ENCODE data around the gene SERF2. TPM values are rescaled to one million over a fixed set of nuclear protein-coding genes. Genes with fewer than 3 reads are reported as not detected.
"Not testable (repeated sequence)": the region's sequence is repeated elsewhere in the genome, so short reads cannot be mapped to it uniquely, and the experiment has no call there.

The SERF2 gene
- total and polyA plus RNA-seq, 5 donors from 2014 or later, result 400 to 2,414 (median 2,055) TPM

- no peaks in the 10 kb centered on the region for H3K4me1 ChIP-seq (ENCODE audit: control insufficient read depth, insufficient read depth, low read length, poor library complexity, severe bottlenecking)
- H3K36me3 Mint-ChIP-seq, result peaks cover 45% of the 10 kb centered on the region
- no peaks in the 10 kb centered on the region for H3K27me3 ChIP-seq (ENCODE audit: control insufficient read depth, insufficient read depth, low read length)
- H3K27ac ChIP-seq (ENCODE audit: insufficient read depth, low read length, poor library complexity, severe bottlenecking), result no peak overlapping the region
- no peak overlapping the region for H3K27ac Mint-ChIP-seq
- peaks cover 0 to 7% (median 4%) of the 10 kb centered on the region in 4 donors for H3K4me1 Mint-ChIP-seq
- no peak overlapping the region for H3K4me3 Mint-ChIP-seq
- no peak for DNase-seq
- no peaks in the 10 kb centered on the region for H3K9me3 Mint-ChIP-seq
- no peak for ATAC-seq (ENCODE audit: low read depth in 2 of 2)
- no peak overlapping the region for H3K4me3 ChIP-seq (ENCODE audit: low read depth, low read length)
- no peaks in the 10 kb centered on the region for H3K9me3 ChIP-seq (ENCODE audit: control insufficient read depth in 2 of 2, low read length in 2 of 2)
- H3K27me3 Mint-ChIP-seq, result no peaks in the 10 kb centered on the region
- peaks cover 76% of the 10 kb centered on the region for H3K36me3 ChIP-seq (ENCODE audit: control insufficient read depth, insufficient read depth, low read length)
Observed at GRCh38 chr15:43808435-43808950, 16.4 kb downstream of the SERF2 start.

GRCh38 chr15:43808960-43809678, 17.0 kb downstream of the SERF2 start:
- H3K27me3 ChIP-seq (ENCODE audit: control insufficient read depth, insufficient read depth, low read length), result no peaks in the 10 kb centered on the region
- no peaks in the 10 kb centered on the region for H3K9me3 ChIP-seq (ENCODE audit: control insufficient read depth in 2 of 2, low read length in 2 of 2)
- no peak overlapping the region for H3K4me3 ChIP-seq (ENCODE audit: low read depth, low read length)
- peaks cover 0 to 6% (median 2%) of the 10 kb centered on the region in 4 donors for H3K4me1 Mint-ChIP-seq
- peak overlapping the region in 1 of 4 donors; percentile 75 for H3K4me3 Mint-ChIP-seq
- H3K36me3 Mint-ChIP-seq, result peaks cover 45% of the 10 kb centered on the region
- no peaks in the 10 kb centered on the region for H3K4me1 ChIP-seq (ENCODE audit: control insufficient read depth, insufficient read depth, low read length, poor library complexity, severe bottlenecking)
- no peaks in the 10 kb centered on the region for H3K9me3 Mint-ChIP-seq
- H3K36me3 ChIP-seq (ENCODE audit: control insufficient read depth, insufficient read depth, low read length), result peaks cover 80% of the 10 kb centered on the region
- no peaks in the 10 kb centered on the region for H3K27me3 Mint-ChIP-seq
- no peak overlapping the region for H3K27ac ChIP-seq (ENCODE audit: insufficient read depth, low read length, poor library complexity, severe bottlenecking)
- no peak overlapping the region for H3K27ac Mint-ChIP-seq
- DNase-seq, result no peak
- ATAC-seq (ENCODE audit: low read depth in 2 of 2), result no peak

- not testable (repeated sequence) for H3K27ac ChIP-seq (ENCODE audit: insufficient read depth, low read length, poor library complexity, severe bottlenecking); ATAC-seq (ENCODE audit: low read depth in 2 of 2); H3K27me3 ChIP-seq (ENCODE audit: control insufficient read depth, insufficient read depth, low read length); H3K27me3 Mint-ChIP-seq; H3K4me3 ChIP-seq (ENCODE audit: low read depth, low read length); H3K9me3 Mint-ChIP-seq; DNase-seq; H3K9me3 ChIP-seq (ENCODE audit: control insufficient read depth in 2 of 2, low read length in 2 of 2); H3K4me1 ChIP-seq (ENCODE audit: control insufficient read depth, insufficient read depth, low read length, poor library complexity, severe bottlenecking)
- peaks cover 31% of the 10 kb centered on the region for H3K36me3 Mint-ChIP-seq
- peak overlapping the region in 1 of 4 donors; percentile 69 for H3K4me3 Mint-ChIP-seq
- peak overlapping the region in 1 of 3 donors; percentile 72 for H3K27ac Mint-ChIP-seq
- peaks cover 57% of the 10 kb centered on the region for H3K36me3 ChIP-seq (ENCODE audit: control insufficient read depth, insufficient read depth, low read length)
- H3K4me1 Mint-ChIP-seq, result peaks cover 5 to 13% (median 7%) of the 10 kb centered on the region in 4 donors
Observed at GRCh38 chr15:43815064-43815463, 22.9 kb downstream of the SERF2 start.

- Mint-ChIP-seq H3K4me1 (peaks cover 10 to 58% (median 30%) of the 10 kb centered on the region in 4 donors), H3K4me3 (peak overlapping the region; percentile 54 to 93 (median 76)), H3K36me3 (peaks cover 7% of the 10 kb centered on the region), H3K9me3 (no peaks in the 10 kb centered on the region), H3K27ac (peak overlapping the region in 2 of 3 donors; percentile 5 to 23), H3K27me3 (no peaks in the 10 kb centered on the region)
- H3K9me3 ChIP-seq (ENCODE audit: control insufficient read depth in 2 of 2, low read length in 2 of 2), result no peaks in the 10 kb centered on the region
- ATAC-seq (ENCODE audit: low read depth in 2 of 2), result no peak
- H3K27me3 ChIP-seq (ENCODE audit: control insufficient read depth, insufficient read depth, low read length), result no peaks in the 10 kb centered on the region
- H3K4me3 ChIP-seq (ENCODE audit: low read depth, low read length), result peak overlapping the region; percentile 50
- DNase-seq, result no peak
- peaks cover 13% of the 10 kb centered on the region for H3K36me3 ChIP-seq (ENCODE audit: control insufficient read depth, insufficient read depth, low read length)
- H3K27ac ChIP-seq (ENCODE audit: insufficient read depth, low read length, poor library complexity, severe bottlenecking), result no peak overlapping the region
- peaks cover 46% of the 10 kb centered on the region for H3K4me1 ChIP-seq (ENCODE audit: control insufficient read depth, insufficient read depth, low read length, poor library complexity, severe bottlenecking)
Observed at GRCh38 chr15:43821505-43821904, 29.4 kb downstream of the SERF2 start.

- peak; percentile 87 to 89 for ATAC-seq (ENCODE audit: low read depth in 2 of 2)
- Mint-ChIP-seq H3K36me3 (peaks cover 3% of the 10 kb centered on the region), H3K4me3 (peak within 1 kb of the TSS; percentile 93 to 99 (median 96)), H3K27ac (peak within 1 kb of the TSS; percentile 98 to 100 (median 100)), H3K27me3 (no peaks in the 10 kb centered on the region), H3K9me3 (no peaks in the 10 kb centered on the region), H3K4me1 (peaks cover 19 to 71% (median 51%) of the 10 kb centered on the region in 4 donors)
- H3K4me1 ChIP-seq (ENCODE audit: control insufficient read depth, insufficient read depth, low read length, poor library complexity, severe bottlenecking), result peaks cover 71% of the 10 kb centered on the region
- DNase-seq, result peak; percentile 90 to 98 (median 92)
- H3K9me3 ChIP-seq (ENCODE audit: control insufficient read depth in 2 of 2, low read length in 2 of 2), result no peaks in the 10 kb centered on the region
- peak within 1 kb of the TSS; percentile 95 for H3K27ac ChIP-seq (ENCODE audit: insufficient read depth, low read length, poor library complexity, severe bottlenecking)
- H3K36me3 ChIP-seq (ENCODE audit: control insufficient read depth, insufficient read depth, low read length), result no peaks in the 10 kb centered on the region
- peak within 1 kb of the TSS; percentile 99 for H3K4me3 ChIP-seq (ENCODE audit: low read depth, low read length)
- no peaks in the 10 kb centered on the region for H3K27me3 ChIP-seq (ENCODE audit: control insufficient read depth, insufficient read depth, low read length)
Observed at GRCh38 chr15:43824302-43825246, 32.5 kb downstream of the SERF2 start, which contains the start of gene MFAP1. MFAP1 (minus strand) TSS chr15:43824690; CDS start chr15:43824569, 121 bp downstream.

- H3K36me3 ChIP-seq (ENCODE audit: control insufficient read depth, insufficient read depth, low read length); ATAC-seq (ENCODE audit: low read depth in 2 of 2); H3K36me3 Mint-ChIP-seq; H3K9me3 ChIP-seq (ENCODE audit: control insufficient read depth in 2 of 2, low read length in 2 of 2); H3K27me3 ChIP-seq (ENCODE audit: control insufficient read depth, insufficient read depth, low read length); DNase-seq; H3K27me3 Mint-ChIP-seq; H3K9me3 Mint-ChIP-seq: not testable (repeated sequence)
- Histone ChIP-seq H3K4me1 (ENCODE audit: control insufficient read depth, insufficient read depth, low read length, poor library complexity, severe bottlenecking) (peaks cover 76% of the 10 kb centered on the region), H3K4me3 (ENCODE audit: low read depth, low read length) (peak overlapping the region; percentile 99), H3K27ac (ENCODE audit: insufficient read depth, low read length, poor library complexity, severe bottlenecking) (peak overlapping the region; percentile 95)
- Mint-ChIP-seq H3K4me3 (peak overlapping the region; percentile 81 to 98 (median 94)), H3K27ac (peak overlapping the region in 1 of 3 donors; percentile 100), H3K4me1 (peaks cover 19 to 77% (median 58%) of the 10 kb centered on the region in 4 donors)
Observed at GRCh38 chr15:43825305-43825704, 33.2 kb downstream of the SERF2 start.

- H3K27me3 ChIP-seq (ENCODE audit: control insufficient read depth, insufficient read depth, low read length), result no peaks in the 10 kb centered on the region
- no peaks in the 10 kb centered on the region for H3K9me3 ChIP-seq (ENCODE audit: control insufficient read depth in 2 of 2, low read length in 2 of 2)
- H3K36me3 ChIP-seq (ENCODE audit: control insufficient read depth, insufficient read depth, low read length), result no peaks in the 10 kb centered on the region
- peak overlapping the region in 2 of 3 donors; percentile 86 to 91 for H3K27ac Mint-ChIP-seq
- peaks cover 3% of the 10 kb centered on the region for H3K36me3 Mint-ChIP-seq
- H3K27me3 Mint-ChIP-seq, result no peaks in the 10 kb centered on the region
- peak overlapping the region; percentile 89 for H3K4me3 ChIP-seq (ENCODE audit: low read depth, low read length)
- peaks cover 19 to 76% (median 56%) of the 10 kb centered on the region in 4 donors for H3K4me1 Mint-ChIP-seq
- H3K9me3 Mint-ChIP-seq, result no peaks in the 10 kb centered on the region
- H3K4me1 ChIP-seq (ENCODE audit: control insufficient read depth, insufficient read depth, low read length, poor library complexity, severe bottlenecking), result peaks cover 70% of the 10 kb centered on the region
- ATAC-seq (ENCODE audit: low read depth in 2 of 2) (no peak), DNase-seq (no peak)
- peak overlapping the region; percentile 87 for H3K27ac ChIP-seq (ENCODE audit: insufficient read depth, low read length, poor library complexity, severe bottlenecking)
- peak overlapping the region; percentile 81 to 99 (median 94) for H3K4me3 Mint-ChIP-seq
Observed at GRCh38 chr15:43826029-43826507, 33.9 kb downstream of the SERF2 start.

Data from CD4-positive, CD25-positive, alpha-beta regulatory T cell (primary cell).